Esophagus (tissue), 2 donors: Measurements from ENCODE around the gene RASAL2. TPM values are rescaled to one million over a fixed set of nuclear protein-coding genes. Genes with fewer than 3 reads are reported as not detected.

Source experiments
- H3K27ac ChIP-seq, 2 donors: one replicate each; pipeline ENCODE4 v1.5.1; 2013; ENCODE audit warnings: low read depth in 2 of 2, mild to moderate bottlenecking in 2 of 2, inconsistent platforms in 1 of 2, low read length in 1 of 2, moderate library complexity in 1 of 2
- H3K27me3 ChIP-seq, 2 donors: one replicate each; pipeline ENCODE4 v1.6.1; 2013; ENCODE audit warnings: low read length in 2 of 2, control low read depth in 1 of 2, mild to moderate bottlenecking in 1 of 2; ENCODE audit not compliant: insufficient read depth in 2 of 2, control insufficient read depth in 1 of 2
- H3K36me3 ChIP-seq, 2 donors: one replicate each; pipeline ENCODE4 v1.6.1; 2013; ENCODE audit warnings: low read length in 1 of 2; ENCODE audit not compliant: control insufficient read depth in 2 of 2, insufficient read depth in 2 of 2
- H3K4me1 ChIP-seq, 2 donors: one replicate each; pipeline ENCODE4 v1.6.1; 2013; ENCODE audit warnings: low read length in 1 of 2; ENCODE audit not compliant: control insufficient read depth in 2 of 2, insufficient read depth in 2 of 2
- H3K4me3 ChIP-seq, 2 donors: one replicate each; pipeline ENCODE4 v1.5.1; 2013; ENCODE audit warnings: low read length in 2 of 2, mild to moderate bottlenecking in 2 of 2, low read depth in 1 of 2, moderate library complexity in 1 of 2
- H3K9me3 ChIP-seq, 2 donors: one replicate each; pipeline ENCODE4 v1.6.1; 2013; ENCODE audit warnings: mild to moderate bottlenecking in 2 of 2, low read depth in 1 of 2, low read length in 1 of 2, moderate library complexity in 1 of 2; ENCODE audit not compliant: control insufficient read depth in 2 of 2, insufficient read depth in 1 of 2
- WGBS, 2 donors: extraction: QIAGEN DNeasy Blood & Tissue Kit; methylation state at CpG; one replicate each; pipeline ENCODE4 v1.1.7; 2013; 5-methylcytosine and 5-hydroxymethylcytosine counted together
- polyA plus RNA-seq, 2 donors: library from polyadenylated mRNA; stranded (reverse); fragments of 200-250 nt; gene quantifications; one replicate each; pipeline ENCODE4 v1.2.3, GENCODE V29; 2013
- donor health status: healthy with polysubstance abuse.
- donor health status: Bipolar disorder and iron deficiency.

Gene RASAL2
- polyA plus RNA-seq, 2 donors, result 13.3 to 14.3 TPM

GRCh38 chr1:178146436-178146835 is 52.5 kb downstream of the RASAL2 start:
- H3K9me3 ChIP-seq, result no peaks in the 10 kb centered on the region
- WGBS, 2 donors, result 97 to 98% methylated on average over 2 of the region's 2 CpGs
- H3K36me3 ChIP-seq, result no peaks in the 10 kb centered on the region
- H3K27me3 ChIP-seq, result no peaks in the 10 kb centered on the region
- H3K27ac ChIP-seq, result no peak overlapping the region
- H3K4me1 ChIP-seq, result no peaks in the 10 kb centered on the region
- H3K4me3 ChIP-seq, result no peak overlapping the region

DNA sequence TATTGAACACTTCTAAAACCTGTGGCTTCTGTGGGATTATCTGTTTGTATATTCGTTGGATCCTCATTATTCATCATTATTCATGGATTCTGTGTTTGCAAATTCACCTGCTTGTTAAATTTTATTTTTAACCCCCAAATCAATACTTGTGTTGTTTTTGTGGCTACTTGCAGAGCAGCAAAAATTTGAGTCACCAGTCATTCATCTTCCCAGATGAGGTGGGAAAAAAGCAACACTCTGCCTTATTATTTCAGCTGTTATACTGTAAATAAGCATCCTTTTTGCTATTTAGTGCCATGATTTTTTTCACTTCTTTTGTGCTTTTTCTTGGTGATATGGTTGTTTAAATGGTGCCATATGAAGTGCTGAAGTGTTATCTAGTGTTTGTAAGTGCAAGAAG is 56.7 kb downstream of the RASAL2 start:
- Histone ChIP-seq H3K27ac (no peak overlapping the region), H3K9me3 (no peaks in the 10 kb centered on the region), H3K4me3 (no peak overlapping the region), H3K36me3 (no peaks in the 10 kb centered on the region), H3K27me3 (no peaks in the 10 kb centered on the region), H3K4me1 (no peaks in the 10 kb centered on the region)
- WGBS, 2 donors, result 0% methylated on average over 1 of the region's 1 CpG

- H3K27ac ChIP-seq, result peak overlapping the region in 1 of 2 donors; percentile 45
- WGBS, 2 donors, result 60 to 62% methylated on average over 1 of the region's 1 CpG
These were observed 57.9 kb downstream of the RASAL2 start for GRCh38 chr1:178151831-178152230.

DNA sequence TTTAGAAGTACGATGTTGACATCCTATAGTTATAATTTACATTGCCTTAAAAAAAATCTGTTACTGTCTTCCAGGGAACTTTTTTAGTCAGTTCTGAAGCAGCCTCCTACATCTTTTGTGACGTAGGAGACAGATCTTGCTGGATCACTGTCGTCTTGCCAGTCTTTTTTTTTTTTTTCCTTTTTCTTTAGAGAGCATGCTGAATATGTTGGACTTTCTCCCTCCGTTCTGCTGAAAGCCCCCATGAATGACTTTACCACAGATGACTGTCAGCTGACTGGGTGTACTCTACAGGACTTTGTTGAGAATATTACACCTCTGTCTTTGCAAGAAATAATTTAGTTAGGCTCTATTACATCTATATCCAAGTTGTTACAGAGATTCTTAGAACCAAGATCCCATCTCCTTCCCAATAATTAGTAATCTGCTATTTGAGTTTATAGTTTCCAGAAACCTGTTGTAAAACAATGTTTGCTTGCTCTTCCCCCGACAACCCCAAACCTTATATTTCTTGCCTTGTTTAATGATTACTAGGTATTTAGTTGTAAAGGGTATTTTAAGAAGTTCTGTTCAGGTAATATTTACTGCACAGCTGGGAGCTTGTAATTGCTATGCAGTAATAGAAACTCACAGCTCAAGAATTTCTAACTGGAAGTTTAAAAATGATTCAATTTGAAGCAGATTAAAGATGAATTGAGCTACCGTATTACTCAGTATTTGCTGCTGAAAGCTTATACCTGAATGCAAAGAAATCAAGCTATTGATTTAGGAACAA is 61.8 kb downstream of the RASAL2 start:
- 76% methylated on average over 6 of the region's 6 CpGs for WGBS, 2 donors
- no peak overlapping the region for H3K4me3 ChIP-seq
- H3K27me3 ChIP-seq, result no peaks in the 10 kb centered on the region
- H3K27ac ChIP-seq, result no peak overlapping the region
- no peaks in the 10 kb centered on the region for H3K4me1 ChIP-seq
- no peaks in the 10 kb centered on the region for H3K9me3 ChIP-seq
- H3K36me3 ChIP-seq, result no peaks in the 10 kb centered on the region

More at GRCh38 chr1:178151831-178152230, 57.9 kb downstream of the RASAL2 start:
- no peaks in the 10 kb centered on the region for H3K9me3 ChIP-seq
- no peaks in the 10 kb centered on the region for H3K4me1 ChIP-seq
- H3K4me3 ChIP-seq, result no peak overlapping the region
- no peaks in the 10 kb centered on the region for H3K27me3 ChIP-seq
- no peaks in the 10 kb centered on the region for H3K36me3 ChIP-seq

DNA sequence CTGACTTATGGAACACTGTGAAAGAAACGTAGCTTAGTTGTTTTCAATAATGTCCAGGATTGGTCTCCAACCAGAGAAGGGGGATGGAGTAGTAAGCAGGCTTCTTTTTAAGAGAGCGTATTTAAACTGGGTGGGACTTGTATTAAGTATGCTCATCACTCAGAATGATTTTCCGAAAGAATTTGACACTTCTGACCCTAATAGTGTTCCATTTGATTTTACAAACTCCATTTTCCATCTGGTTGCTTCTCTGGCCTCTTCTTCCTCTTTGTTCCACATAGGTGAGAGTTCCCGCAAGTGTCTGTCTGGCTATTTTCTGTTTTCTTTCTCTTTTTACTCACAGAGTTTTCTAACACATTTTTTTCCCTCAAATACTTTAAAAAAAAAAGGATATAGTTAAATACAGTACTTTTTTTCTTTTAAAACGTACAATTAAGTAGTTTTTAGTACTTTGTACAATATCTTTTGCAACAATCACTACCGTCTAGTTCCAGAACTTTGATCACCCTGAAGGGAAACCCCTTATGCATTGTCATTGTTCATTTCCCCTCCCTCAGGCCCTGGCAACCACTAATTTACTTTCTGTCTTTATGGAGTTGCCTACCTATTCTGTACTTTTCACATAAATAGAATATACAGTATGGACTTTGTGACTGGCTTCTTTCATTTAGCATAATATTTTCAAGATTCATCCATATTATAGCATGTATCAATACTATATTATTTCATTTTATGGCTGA is 67.0 kb downstream of the RASAL2 start:
- no peaks in the 10 kb centered on the region for H3K27me3 ChIP-seq
- no peak overlapping the region for H3K27ac ChIP-seq
- WGBS, 2 donors, result 79 to 82% methylated on average over 6 of the region's 6 CpGs

DNA sequence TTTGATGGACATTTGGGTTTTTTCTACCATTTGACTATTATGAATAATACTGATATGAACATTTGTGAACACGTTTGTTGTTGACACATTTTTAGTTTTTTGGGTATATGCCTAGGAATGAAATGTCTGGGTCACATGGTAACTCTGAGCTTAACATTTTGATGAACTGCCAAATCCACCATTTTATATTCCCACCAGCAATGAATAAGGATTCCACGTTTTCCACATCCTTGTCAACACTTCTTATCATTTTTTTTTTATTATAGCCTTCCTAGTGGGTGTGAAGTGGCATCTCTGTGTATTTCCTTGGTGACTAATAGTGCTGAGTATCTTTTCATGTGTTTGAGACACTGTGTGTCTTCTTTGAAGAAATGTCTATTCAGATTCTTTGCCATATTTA is 67.6 kb downstream of the RASAL2 start:
- Histone ChIP-seq H3K4me3 (no peak overlapping the region), H3K27ac (no peak overlapping the region), H3K9me3 (no peaks in the 10 kb centered on the region), H3K36me3 (no peaks in the 10 kb centered on the region), H3K4me1 (no peaks in the 10 kb centered on the region), H3K27me3 (no peaks in the 10 kb centered on the region)
- 59 to 60% methylated on average over 2 of the region's 2 CpGs for WGBS, 2 donors

More for the DNA sequence above, 67.0 kb downstream of the RASAL2 start:
- Histone ChIP-seq H3K4me1 (no peaks in the 10 kb centered on the region), H3K9me3 (no peaks in the 10 kb centered on the region), H3K36me3 (no peaks in the 10 kb centered on the region), H3K4me3 (no peak overlapping the region)

DNA sequence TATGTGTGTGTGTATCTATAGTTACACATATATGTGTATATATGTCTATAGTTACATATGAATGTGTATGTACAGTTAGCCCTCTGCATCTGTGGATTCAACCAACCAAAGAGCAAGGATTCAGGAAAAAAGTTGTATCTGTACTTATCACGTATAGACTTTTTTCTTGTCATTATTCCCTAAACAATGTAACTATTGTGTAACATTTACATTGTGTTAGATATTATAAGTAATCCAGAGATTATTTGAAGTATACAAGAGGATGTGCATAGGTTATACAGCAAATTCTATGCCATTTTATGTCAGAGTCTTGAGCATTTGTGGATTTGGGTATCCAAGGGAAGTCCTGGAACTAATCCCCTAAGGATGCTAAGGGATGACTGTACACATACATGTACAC is 71.3 kb downstream of the RASAL2 start:
- no peaks in the 10 kb centered on the region for H3K4me1 ChIP-seq
- H3K27ac ChIP-seq, result no peak overlapping the region
- 72 to 89% methylated on average over 1 of the region's 1 CpG for WGBS, 2 donors

GRCh38 chr1:178166429-178167024 is 72.6 kb downstream of the RASAL2 start:
- no peak overlapping the region for H3K4me3 ChIP-seq
- WGBS, 2 donors, result 37 to 50% methylated on average over 1 of the region's 1 CpG
- H3K27ac ChIP-seq, result no peak overlapping the region
- H3K9me3 ChIP-seq, result no peaks in the 10 kb centered on the region
- H3K36me3 ChIP-seq, result no peaks in the 10 kb centered on the region
- H3K27me3 ChIP-seq, result no peaks in the 10 kb centered on the region
- H3K4me1 ChIP-seq, result no peaks in the 10 kb centered on the region

More for the DNA sequence above, 71.3 kb downstream of the RASAL2 start:
- Histone ChIP-seq H3K4me3 (no peak overlapping the region), H3K27me3 (no peaks in the 10 kb centered on the region), H3K9me3 (no peaks in the 10 kb centered on the region), H3K36me3 (no peaks in the 10 kb centered on the region)

DNA sequence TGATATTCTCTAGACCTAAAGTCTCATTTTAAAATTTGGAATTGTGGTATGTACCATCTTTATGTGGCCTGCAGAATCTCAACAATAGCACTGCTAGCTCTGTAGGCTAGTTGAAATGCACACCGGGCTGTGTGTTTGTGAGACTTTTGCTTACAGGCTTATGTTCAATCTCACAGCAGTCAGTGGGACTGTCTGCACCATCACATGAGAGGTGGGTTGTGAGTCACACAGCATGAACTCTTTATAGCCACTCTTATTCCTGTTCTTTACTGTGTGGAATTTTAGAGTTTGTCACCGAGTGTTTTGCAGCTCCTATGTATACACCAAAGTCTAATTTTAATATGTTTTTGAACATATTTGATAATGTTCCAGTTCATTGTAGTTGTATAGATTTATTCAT is 74.6 kb downstream of the RASAL2 start:
- no peaks in the 10 kb centered on the region for H3K27me3 ChIP-seq
- H3K9me3 ChIP-seq, result no peaks in the 10 kb centered on the region
- no peak overlapping the region for H3K4me3 ChIP-seq
- WGBS, 2 donors, result 90 to 91% methylated on average over 2 of the region's 2 CpGs
- no peaks in the 10 kb centered on the region for H3K36me3 ChIP-seq
- H3K27ac ChIP-seq, result no peak overlapping the region
- no peaks in the 10 kb centered on the region for H3K4me1 ChIP-seq
